A673 (cell line): ENCODE measurements around the gene MOK. TPM values are rescaled to one million over a fixed set of nuclear protein-coding genes. Genes with fewer than 3 reads are reported as not detected.

Experiments
- BruUV-seq: library from RNA; stranded (reverse); fragments of 400-500 nt; replicated peaks from 2 replicates; lab custom pipeline; 2021; lab: Mats Ljungman, UMichigan
- CTCF ChIA-PET: fragments of 300-600 bp; sonication (Branson Sonifier 250); formaldehyde crosslinking; loops from one replicate; lab custom pipeline; 2022; ENCODE audit warnings: antibody characterized with exemption; lab: Charles Lee
- POLR2A ChIA-PET: fragments of 300-600 bp; sonication (Branson Sonifier 250); formaldehyde crosslinking; loops from one replicate; lab custom pipeline; 2022; ENCODE audit warnings: antibody characterized with exemption; ENCODE audit not compliant: low non-redundant PET; lab: Charles Lee
- DNase-seq: peaks from one replicate; pipeline ENCODE4 v3.0.0-alpha.2; 2015; ENCODE audit warnings: low spot score
- H3K27ac ChIP-seq: fragments of 200-600 bp; sonication (generic); 2 replicates; pipeline ENCODE4 v1.5.1; 2016; ENCODE audit warnings: mixed run types, low read depth, mild to moderate bottlenecking, mixed read lengths, antibody characterized with exemption, low read length; ENCODE audit not compliant: poor library complexity, severe bottlenecking
- H3K27me3 ChIP-seq: fragments of 200-600 bp; sonication (generic); replicated peaks from 2 replicates; pipeline ENCODE4 v1.6.1; 2017; ENCODE audit warnings: mixed run types, low read depth, mild to moderate bottlenecking, mixed read lengths, antibody characterized with exemption, low read length; ENCODE audit not compliant: insufficient read depth, poor library complexity
- H3K36me3 ChIP-seq: fragments of 200-600 bp; sonication (generic); 2 replicates; pipeline ENCODE4 v1.6.1; 2016; ENCODE audit warnings: mixed run types, mild to moderate bottlenecking, mixed read lengths, antibody characterized with exemption, low read length; ENCODE audit not compliant: insufficient read depth, poor library complexity, severe bottlenecking
- H3K4me1 ChIP-seq: fragments of 200-600 bp; sonication (generic); 2 replicates; pipeline ENCODE4 v1.6.1; 2017; ENCODE audit warnings: mixed run types, mild to moderate bottlenecking, mixed read lengths, antibody characterized with exemption, low read length; ENCODE audit not compliant: insufficient read depth, poor library complexity, severe bottlenecking
- H3K4me3 ChIP-seq: fragments of 200-600 bp; sonication (generic); 2 replicates; pipeline ENCODE4 v1.5.1; 2016; ENCODE audit warnings: low read depth, mixed run types, mild to moderate bottlenecking, mixed read lengths, low read length; ENCODE audit not compliant: poor library complexity, severe bottlenecking
- H3K9me3 ChIP-seq: fragments of 200-600 bp; sonication (generic); 2 replicates; pipeline ENCODE4 v1.6.1; 2016; ENCODE audit warnings: mixed run types, low read depth, mild to moderate bottlenecking, mixed read lengths, antibody characterized with exemption, low read length; ENCODE audit not compliant: poor library complexity, severe bottlenecking
- EZH2 ChIP-seq: fragments of 200-600 bp; sonication (generic); IDR thresholded peaks from 2 replicates; pipeline ENCODE4 v1.6.1; 2017; ENCODE audit warnings: borderline replicate concordance, low read depth, mild to moderate bottlenecking, mixed read lengths, antibody characterized with exemption, low read length; ENCODE audit not compliant: poor library complexity, severe bottlenecking
- intact Hi-C: fragments of 100-400 bp; cut with micrococcal nuclease; formaldehyde crosslinking; loops from one replicate; pipeline ENCODE4 v1.10.0; 2022; ENCODE audit not compliant: unreplicated experiment
- total RNA-seq: library from RNA; stranded (reverse); gene quantifications from 2 replicates; pipeline ENCODE4 v1.2.3, GENCODE V29; 2021
- TF ChIP-seq, protein P1 (sequence below): fragments of 300-800, 200-600 bp; sonication (generic); conservative IDR thresholded peaks from 2 replicates; pipeline ENCODE4 v1.5.1; 2017; ENCODE audit warnings: low read depth, mild to moderate bottlenecking, antibody characterized with exemption, low read length, moderate library complexity, mixed read lengths

The MOK gene
- total RNA-seq, 1 experiment from 2014 or later: 27.4 TPM

DNA sequence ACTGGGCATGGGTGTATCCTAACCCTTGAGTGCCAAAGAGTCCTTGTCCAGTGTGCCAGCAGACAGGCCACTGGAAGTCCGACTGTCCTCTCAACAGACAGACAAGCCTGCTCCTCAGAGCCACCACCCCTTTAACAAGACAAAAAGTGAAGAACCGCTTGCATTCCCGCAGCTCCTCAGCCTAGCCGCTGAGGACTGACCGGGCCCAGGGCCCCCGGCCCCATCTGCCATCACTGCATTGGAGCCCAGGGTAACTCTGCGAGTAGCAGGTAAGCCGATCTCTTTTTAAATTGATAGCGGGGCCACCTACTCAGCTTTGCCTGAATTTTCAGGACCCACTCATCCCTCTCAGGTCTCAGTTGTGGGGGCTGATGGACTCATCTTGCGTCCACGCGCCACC lies 68.9 kb downstream of the MOK start:
- Histone ChIP-seq H3K27ac (no peak overlapping the region), H3K4me1 (peaks cover 6% of the 10 kb centered on the region), H3K9me3 (no peaks in the 10 kb centered on the region), H3K4me3 (no peak overlapping the region), H3K27me3 (no peaks in the 10 kb centered on the region), H3K36me3 (no peaks in the 10 kb centered on the region)
- TF ChIP-seq EZH2: no peak
- TF ChIP-seq, protein P1, sequence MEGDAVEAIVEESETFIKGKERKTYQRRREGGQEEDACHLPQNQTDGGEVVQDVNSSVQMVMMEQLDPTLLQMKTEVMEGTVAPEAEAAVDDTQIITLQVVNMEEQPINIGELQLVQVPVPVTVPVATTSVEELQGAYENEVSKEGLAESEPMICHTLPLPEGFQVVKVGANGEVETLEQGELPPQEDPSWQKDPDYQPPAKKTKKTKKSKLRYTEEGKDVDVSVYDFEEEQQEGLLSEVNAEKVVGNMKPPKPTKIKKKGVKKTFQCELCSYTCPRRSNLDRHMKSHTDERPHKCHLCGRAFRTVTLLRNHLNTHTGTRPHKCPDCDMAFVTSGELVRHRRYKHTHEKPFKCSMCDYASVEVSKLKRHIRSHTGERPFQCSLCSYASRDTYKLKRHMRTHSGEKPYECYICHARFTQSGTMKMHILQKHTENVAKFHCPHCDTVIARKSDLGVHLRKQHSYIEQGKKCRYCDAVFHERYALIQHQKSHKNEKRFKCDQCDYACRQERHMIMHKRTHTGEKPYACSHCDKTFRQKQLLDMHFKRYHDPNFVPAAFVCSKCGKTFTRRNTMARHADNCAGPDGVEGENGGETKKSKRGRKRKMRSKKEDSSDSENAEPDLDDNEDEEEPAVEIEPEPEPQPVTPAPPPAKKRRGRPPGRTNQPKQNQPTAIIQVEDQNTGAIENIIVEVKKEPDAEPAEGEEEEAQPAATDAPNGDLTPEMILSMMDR: no peak
- DNase-seq: no peak
- POLR2A ChIA-PET: no interaction called here
- CTCF ChIA-PET: no interaction called here
- intact Hi-C loops: no loop called here
- no TSS peak for BruUV-seq

DNA sequence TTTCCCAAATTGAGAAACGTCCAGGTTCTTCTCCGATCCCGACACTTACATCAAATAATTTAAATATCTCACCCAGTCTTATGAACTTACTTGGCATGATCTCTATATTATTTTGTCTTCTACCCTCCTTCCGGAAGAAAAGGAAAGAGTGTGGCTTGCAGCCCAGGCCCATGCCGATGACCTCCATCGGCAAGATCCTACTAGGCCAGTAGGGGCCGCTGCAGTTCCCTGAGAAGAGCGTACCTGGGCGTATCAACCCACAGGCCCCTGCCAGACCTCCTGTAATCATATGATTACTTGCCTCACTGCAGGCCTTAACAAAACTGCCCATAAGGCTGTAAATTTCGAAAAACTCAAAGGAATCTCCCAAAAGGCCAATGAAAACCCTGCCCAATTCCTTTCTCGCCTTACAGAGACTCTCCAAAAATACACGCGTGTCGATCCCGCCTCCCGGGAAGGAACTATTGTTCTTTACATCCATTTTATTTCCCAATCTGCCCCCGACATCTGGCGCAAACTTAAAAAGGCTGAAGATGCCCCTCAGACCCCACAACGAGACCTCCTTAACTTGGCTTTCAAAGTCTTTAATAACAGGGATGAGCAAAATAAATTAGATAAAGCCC lies 69.6 kb downstream of the MOK start:
- ChIA-PET CTCF (no interaction called here), POLR2A (no interaction called here)
- H3K36me3 ChIP-seq: no peaks in the 10 kb centered on the region
- BruUV-seq: no TSS peak
- peak overlapping the region; percentile 56 for H3K27ac ChIP-seq
- DNase-seq: peak; percentile 79
- intact Hi-C loops: loop anchor here (2.0 kb wide), 1 partner anchor 79 kb away; no protein-coding TSS in a partner anchor
- H3K27me3 ChIP-seq: no peaks in the 10 kb centered on the region
- TF ChIP-seq, protein P1: peak; percentile 82
- TF ChIP-seq EZH2: no peak
- peaks cover 6% of the 10 kb centered on the region for H3K4me1 ChIP-seq
- no peaks in the 10 kb centered on the region for H3K9me3 ChIP-seq
- peak overlapping the region; percentile 51 for H3K4me3 ChIP-seq

- intact Hi-C loops: loop anchor here (2.0 kb wide), 1 partner anchor 80 kb away; no protein-coding TSS in a partner anchor
- Histone ChIP-seq H3K27me3 (no peaks in the 10 kb centered on the region), H3K36me3 (no peaks in the 10 kb centered on the region), H3K27ac (peak overlapping the region; percentile 56), H3K4me1 (peaks cover 6% of the 10 kb centered on the region), H3K4me3 (peak overlapping the region; percentile 51), H3K9me3 (no peaks in the 10 kb centered on the region)
- DNase-seq: peak; percentile 56
- no TSS peak for BruUV-seq
- ChIA-PET CTCF (no interaction called here), POLR2A (no interaction called here)
- TF ChIP-seq EZH2: no peak
- TF ChIP-seq, protein P1: no peak
These were observed 70.4 kb downstream of the MOK start for GRCh38 chr14:102234331-102235264.
